HepG2 (cell line): ENCODE results near the gene TIMM10. TPM values are rescaled to one million over a fixed set of nuclear protein-coding genes. Genes with fewer than 3 reads are reported as not detected.
A peak's percentile ranks its signal among the peaks of the same experiment; 100 is the strongest.

ENCODE experiments used
- HDAC2 ChIP-seq: sonication (generic); formaldehyde crosslinking; IDR thresholded peaks from 2 replicates; pipeline ENCODE4 v1.4.0; 2020; ENCODE audit warnings: missing genetic modification reagents
- HOXA5 ChIP-seq: sonication (generic); formaldehyde crosslinking; IDR thresholded peaks from 2 replicates; pipeline ENCODE4 v1.4.0; 2020; ENCODE audit warnings: missing genetic modification reagents
- MXI1 ChIP-seq: IDR thresholded peaks from 3 replicates; pipeline ENCODE4 v1.6.1; 2012; ENCODE audit warnings: low read depth, low read length, inconsistent platforms, borderline replicate concordance
- NFIC ChIP-seq: IDR thresholded peaks from 2 replicates; pipeline ENCODE4 v1.6.1; 2012; ENCODE audit warnings: mild to moderate bottlenecking, low read length, inconsistent platforms
- YY1 ChIP-seq: IDR thresholded peaks from 2 replicates; pipeline ENCODE4 v1.6.1; 2011; ENCODE audit warnings: low read length, low read depth, moderate library complexity, mild to moderate bottlenecking; ENCODE audit not compliant: insufficient read depth, insufficient replicate concordance
- ZNF12 ChIP-seq: sonication (generic); formaldehyde crosslinking; IDR thresholded peaks from 2 replicates; pipeline ENCODE4 v1.5.0; 2020; ENCODE audit warnings: missing genetic modification reagents
- polyA plus RNA-seq, 8 experiments: library from polyadenylated mRNA; depleted of rRNA in 3 of 8; stranded (reverse) in 7 of 8; unstranded in 1 of 8; fragments of >200 nt; fragmentation: Illumina TruSeq in 4 of 8; extraction: Trizol in 4 of 8; gene quantifications; 2 replicates each; pipeline versions ENCODE4 v1.2.1 to v1.2.3, GENCODE V29; 2011 to 2016; ENCODE audit warnings: low read depth in 4 of 8, missing spikeins in 1 of 8, mixed read lengths in 1 of 8; ENCODE audit not compliant: insufficient read depth in 1 of 8
- total RNA-seq, 5 experiments: library from RNA; depleted of rRNA; stranded (reverse); fragments of >200 nt; fragmentation: Illumina TruSeq; extraction: Trizol; gene quantifications; 2 replicates each; pipeline ENCODE4 v1.2.3, GENCODE V29; 2016; ENCODE audit warnings: low read depth in 1 of 5
- TF ChIP-seq, protein P1 (sequence below): sonication (generic); formaldehyde crosslinking; IDR thresholded peaks from 2 replicates; pipeline ENCODE4 v1.5.0; 2020; ENCODE audit warnings: mild to moderate bottlenecking, missing genetic modification reagents, borderline replicate concordance
- TF ChIP-seq, protein P2 (sequence below): sonication (generic); formaldehyde crosslinking; IDR thresholded peaks from 2 replicates; pipeline ENCODE4 v1.5.0; 2020; ENCODE audit warnings: mild to moderate bottlenecking, missing genetic modification reagents, borderline replicate concordance
- TF ChIP-seq, protein P3 (sequence below): sonication (generic); formaldehyde crosslinking; IDR thresholded peaks from 2 replicates; pipeline ENCODE4 v1.4.0; 2020; ENCODE audit warnings: missing genetic modification reagents, borderline replicate concordance
- TF ChIP-seq, protein P4 (sequence below): sonication (generic); formaldehyde crosslinking; IDR thresholded peaks from 2 replicates; pipeline ENCODE4 v1.8.1; 2023; ENCODE audit warnings: missing genetic modification reagents, inconsistent platforms, borderline replicate concordance

The TIMM10 gene
- total and polyA plus RNA-seq, 2 of the 13 experiments (the other 11 are each of a cell fraction or from before 2014, with no cell fraction given) = 67.8 to 82.2 TPM

DNA sequence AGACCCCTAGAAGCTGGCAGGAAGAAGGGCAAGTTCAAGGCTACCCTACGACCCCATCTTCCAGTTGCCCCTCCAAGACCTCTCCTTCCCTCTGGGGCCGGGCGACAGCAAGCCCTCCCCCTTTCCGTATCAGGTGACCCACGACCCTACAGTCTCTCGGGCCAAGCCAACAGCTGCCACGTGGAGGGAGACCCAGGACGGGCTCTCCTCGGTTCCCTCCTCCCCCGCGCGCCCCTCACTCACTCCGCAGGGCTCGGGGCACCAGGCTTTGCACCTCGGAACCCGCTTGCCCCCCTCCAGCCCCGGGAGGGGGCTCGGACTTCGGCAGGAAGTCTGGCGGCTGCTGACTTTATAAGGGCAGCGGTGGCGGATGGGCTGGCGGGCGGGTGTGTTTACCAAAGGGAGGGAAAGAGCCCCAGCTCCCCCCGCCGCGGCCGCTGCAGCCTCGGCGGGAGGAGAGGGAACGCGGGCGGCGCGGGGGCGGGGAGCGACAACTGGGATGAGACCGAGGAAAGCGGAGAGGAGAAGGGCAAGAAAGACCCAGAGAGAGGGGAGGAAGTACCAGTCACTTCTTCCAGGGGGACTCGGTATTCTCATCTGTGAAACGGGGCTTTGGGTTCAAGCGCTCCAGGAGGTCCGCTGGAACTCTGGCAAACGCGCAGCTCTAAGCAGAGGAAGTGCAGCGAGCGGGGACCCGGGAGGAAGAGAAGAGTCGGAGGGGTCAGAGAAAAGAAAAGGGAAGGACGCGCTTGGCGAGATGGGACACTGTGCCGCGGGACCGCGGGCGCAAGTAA is 15.8 kb downstream of the TIMM10 start (continued):
- TF ChIP-seq, protein P1, sequence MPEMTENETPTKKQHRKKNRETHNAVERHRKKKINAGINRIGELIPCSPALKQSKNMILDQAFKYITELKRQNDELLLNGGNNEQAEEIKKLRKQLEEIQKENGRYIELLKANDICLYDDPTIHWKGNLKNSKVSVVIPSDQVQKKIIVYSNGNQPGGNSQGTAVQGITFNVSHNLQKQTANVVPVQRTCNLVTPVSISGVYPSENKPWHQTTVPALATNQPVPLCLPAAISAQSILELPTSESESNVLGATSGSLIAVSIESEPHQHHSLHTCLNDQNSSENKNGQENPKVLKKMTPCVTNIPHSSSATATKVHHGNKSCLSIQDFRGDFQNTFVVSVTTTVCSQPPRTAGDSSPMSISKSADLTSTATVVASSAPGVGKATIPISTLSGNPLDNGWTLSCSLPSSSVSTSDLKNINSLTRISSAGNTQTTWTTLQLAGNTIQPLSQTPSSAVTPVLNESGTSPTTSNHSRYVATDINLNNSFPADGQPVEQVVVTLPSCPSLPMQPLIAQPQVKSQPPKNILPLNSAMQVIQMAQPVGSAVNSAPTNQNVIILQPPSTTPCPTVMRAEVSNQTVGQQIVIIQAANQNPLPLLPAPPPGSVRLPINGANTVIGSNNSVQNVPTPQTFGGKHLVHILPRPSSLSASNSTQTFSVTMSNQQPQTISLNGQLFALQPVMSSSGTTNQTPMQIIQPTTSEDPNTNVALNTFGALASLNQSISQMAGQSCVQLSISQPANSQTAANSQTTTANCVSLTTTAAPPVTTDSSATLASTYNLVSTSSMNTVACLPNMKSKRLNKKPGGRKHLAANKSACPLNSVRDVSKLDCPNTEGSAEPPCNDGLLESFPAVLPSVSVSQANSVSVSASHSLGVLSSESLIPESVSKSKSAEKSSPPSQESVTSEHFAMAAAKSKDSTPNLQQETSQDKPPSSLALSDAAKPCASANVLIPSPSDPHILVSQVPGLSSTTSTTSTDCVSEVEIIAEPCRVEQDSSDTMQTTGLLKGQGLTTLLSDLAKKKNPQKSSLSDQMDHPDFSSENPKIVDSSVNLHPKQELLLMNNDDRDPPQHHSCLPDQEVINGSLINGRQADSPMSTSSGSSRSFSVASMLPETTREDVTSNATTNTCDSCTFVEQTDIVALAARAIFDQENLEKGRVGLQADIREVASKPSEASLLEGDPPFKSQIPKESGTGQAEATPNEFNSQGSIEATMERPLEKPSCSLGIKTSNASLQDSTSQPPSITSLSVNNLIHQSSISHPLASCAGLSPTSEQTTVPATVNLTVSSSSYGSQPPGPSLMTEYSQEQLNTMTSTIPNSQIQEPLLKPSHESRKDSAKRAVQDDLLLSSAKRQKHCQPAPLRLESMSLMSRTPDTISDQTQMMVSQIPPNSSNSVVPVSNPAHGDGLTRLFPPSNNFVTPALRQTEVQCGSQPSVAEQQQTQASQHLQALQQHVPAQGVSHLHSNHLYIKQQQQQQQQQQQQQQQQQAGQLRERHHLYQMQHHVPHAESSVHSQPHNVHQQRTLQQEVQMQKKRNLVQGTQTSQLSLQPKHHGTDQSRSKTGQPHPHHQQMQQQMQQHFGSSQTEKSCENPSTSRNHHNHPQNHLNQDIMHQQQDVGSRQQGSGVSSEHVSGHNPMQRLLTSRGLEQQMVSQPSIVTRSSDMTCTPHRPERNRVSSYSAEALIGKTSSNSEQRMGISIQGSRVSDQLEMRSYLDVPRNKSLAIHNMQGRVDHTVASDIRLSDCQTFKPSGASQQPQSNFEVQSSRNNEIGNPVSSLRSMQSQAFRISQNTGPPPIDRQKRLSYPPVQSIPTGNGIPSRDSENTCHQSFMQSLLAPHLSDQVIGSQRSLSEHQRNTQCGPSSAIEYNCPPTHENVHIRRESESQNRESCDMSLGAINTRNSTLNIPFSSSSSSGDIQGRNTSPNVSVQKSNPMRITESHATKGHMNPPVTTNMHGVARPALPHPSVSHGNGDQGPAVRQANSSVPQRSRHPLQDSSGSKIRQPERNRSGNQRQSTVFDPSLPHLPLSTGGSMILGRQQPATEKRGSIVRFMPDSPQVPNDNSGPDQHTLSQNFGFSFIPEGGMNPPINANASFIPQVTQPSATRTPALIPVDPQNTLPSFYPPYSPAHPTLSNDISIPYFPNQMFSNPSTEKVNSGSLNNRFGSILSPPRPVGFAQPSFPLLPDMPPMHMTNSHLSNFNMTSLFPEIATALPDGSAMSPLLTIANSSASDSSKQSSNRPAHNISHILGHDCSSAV (CRISPR knock-in tag) = peak; percentile 46; the same call in 1 of the 2 replicates
- TF ChIP-seq HDAC2 (0 out of 2 replicates have a peak, but pooled peaks have one; percentile 40), HOXA5 (no peak), MXI1 (peak; percentile 47; the same call in 1 of the 3 replicates), NFIC (no peak), YY1 (peak; percentile 16), ZNF12 (no peak)
- TF ChIP-seq, protein P2, sequence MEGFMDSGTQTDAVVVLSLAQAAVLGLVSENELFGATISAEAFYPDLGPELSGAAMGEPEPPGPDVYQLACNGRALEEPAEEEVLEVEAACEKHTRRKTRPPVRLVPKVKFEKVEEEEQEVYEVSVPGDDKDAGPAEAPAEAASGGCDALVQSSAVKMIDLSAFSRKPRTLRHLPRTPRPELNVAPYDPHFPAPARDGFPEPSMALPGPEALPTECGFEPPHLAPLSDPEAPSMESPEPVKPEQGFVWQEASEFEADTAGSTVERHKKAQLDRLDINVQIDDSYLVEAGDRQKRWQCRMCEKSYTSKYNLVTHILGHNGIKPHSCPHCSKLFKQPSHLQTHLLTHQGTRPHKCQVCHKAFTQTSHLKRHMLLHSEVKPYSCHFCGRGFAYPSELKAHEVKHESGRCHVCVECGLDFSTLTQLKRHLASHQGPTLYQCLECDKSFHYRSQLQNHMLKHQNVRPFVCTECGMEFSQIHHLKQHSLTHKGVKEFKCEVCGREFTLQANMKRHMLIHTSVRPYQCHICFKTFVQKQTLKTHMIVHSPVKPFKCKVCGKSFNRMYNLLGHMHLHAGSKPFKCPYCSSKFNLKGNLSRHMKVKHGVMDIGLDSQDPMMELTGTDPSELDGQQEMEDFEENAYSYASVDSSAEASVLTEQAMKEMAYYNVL (CRISPR knock-in tag) = peak; percentile 54; the same call in 1 of the 2 replicates
- TF ChIP-seq, protein P3, sequence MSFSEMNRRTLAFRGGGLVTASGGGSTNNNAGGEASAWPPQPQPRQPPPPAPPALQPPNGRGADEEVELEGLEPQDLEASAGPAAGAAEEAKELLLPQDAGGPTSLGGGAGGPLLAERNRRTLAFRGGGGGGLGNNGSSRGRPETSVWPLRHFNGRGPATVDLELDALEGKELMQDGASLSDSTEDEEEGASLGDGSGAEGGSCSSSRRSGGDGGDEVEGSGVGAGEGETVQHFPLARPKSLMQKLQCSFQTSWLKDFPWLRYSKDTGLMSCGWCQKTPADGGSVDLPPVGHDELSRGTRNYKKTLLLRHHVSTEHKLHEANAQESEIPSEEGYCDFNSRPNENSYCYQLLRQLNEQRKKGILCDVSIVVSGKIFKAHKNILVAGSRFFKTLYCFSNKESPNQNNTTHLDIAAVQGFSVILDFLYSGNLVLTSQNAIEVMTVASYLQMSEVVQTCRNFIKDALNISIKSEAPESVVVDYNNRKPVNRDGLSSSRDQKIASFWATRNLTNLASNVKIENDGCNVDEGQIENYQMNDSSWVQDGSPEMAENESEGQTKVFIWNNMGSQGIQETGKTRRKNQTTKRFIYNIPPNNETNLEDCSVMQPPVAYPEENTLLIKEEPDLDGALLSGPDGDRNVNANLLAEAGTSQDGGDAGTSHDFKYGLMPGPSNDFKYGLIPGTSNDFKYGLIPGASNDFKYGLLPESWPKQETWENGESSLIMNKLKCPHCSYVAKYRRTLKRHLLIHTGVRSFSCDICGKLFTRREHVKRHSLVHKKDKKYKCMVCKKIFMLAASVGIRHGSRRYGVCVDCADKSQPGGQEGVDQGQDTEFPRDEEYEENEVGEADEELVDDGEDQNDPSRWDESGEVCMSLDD (CRISPR knock-in tag) = 0 out of 2 replicates have a peak, but pooled peaks have one; percentile 21
- TF ChIP-seq, protein P4, sequence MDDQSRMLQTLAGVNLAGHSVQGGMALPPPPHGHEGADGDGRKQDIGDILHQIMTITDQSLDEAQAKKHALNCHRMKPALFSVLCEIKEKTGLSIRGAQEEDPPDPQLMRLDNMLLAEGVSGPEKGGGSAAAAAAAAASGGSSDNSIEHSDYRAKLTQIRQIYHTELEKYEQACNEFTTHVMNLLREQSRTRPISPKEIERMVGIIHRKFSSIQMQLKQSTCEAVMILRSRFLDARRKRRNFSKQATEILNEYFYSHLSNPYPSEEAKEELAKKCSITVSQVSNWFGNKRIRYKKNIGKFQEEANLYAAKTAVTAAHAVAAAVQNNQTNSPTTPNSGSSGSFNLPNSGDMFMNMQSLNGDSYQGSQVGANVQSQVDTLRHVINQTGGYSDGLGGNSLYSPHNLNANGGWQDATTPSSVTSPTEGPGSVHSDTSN (CRISPR knock-in tag) = no peak
